Measurements from ENCODE around the gene ESRRG.
"Not testable (repeated sequence)": the region's sequence is repeated elsewhere in the genome, so short reads cannot be mapped to it uniquely, and the experiment has no call there.

ESRRG gene

DNA sequence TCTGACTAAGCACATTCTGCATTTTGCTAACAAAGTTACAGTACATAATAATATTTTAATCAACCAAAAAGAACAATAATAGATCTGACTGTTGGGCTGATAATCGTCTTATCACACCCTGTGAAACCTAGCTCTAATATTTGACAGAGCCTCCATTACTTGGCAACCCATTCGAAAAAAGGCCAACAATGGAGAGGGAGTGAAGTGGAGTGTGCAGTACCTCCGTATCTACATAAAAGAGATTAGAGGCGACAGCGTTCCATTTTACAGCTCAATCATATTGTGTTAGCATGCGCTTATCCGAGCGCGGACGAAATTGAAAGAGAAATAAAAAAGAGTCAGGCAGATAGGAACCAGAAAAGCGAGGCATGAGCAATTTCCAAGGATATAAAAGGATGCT lies 162.7 kb downstream of the ESRRG start:
- DNase-seq = no peak

DNA sequence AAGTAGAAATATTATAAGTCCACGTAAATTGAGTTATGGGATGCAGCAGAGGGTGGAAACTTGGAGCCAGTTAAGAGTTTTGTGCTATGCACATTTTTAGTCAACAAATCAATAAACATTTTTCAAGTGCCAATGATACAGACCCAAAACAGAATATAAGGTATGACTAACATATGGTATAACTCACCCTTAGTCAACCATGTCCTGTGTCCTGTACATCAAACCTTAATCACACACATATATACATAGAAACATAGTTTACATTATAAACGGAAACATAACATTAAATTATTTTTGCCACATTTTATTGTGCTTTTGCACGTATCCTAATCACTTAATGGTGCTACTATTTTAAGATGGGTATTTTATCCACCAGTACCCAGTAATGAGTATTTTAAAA lies 163.9 kb downstream of the ESRRG start:
- DNase-seq = no peak

- no peak for DNase-seq
Measured at GRCh38 chr1:216555653-216556052, 167.6 kb downstream of the ESRRG start.

- no peak for DNase-seq
Measured at GRCh38 chr1:216554934-216555333, 168.3 kb downstream of the ESRRG start.

- no peak for DNase-seq
Measured at GRCh38 chr1:216553766-216554165, 169.5 kb downstream of the ESRRG start.

- no peak for DNase-seq
Measured at GRCh38 chr1:216553040-216553439, 170.2 kb downstream of the ESRRG start.

- no peak for DNase-seq
Measured at GRCh38 chr1:216549796-216550195, 173.4 kb downstream of the ESRRG start.

DNA sequence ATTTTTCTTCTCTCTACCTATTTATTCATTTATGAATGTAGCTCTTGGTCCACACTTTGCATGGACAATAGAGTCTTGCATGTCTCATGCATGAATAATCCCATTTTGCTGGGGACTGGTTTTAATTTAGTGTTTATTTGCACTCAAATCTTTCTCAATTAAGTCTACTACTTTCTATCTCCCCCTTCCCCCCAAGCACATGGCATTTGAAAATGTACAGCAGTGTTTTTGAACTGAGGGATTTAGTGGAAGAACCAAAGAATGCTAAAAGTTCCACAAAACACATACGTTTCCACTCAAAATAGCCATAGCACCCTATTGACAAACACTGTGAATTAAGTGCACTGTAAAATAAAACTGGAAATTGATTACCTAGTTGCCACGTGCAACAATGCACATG lies 180.5 kb downstream of the ESRRG start:
- DNase-seq = no peak

- no peak for DNase-seq
Measured at GRCh38 chr1:216542263-216542662, 181.0 kb downstream of the ESRRG start.

DNA sequence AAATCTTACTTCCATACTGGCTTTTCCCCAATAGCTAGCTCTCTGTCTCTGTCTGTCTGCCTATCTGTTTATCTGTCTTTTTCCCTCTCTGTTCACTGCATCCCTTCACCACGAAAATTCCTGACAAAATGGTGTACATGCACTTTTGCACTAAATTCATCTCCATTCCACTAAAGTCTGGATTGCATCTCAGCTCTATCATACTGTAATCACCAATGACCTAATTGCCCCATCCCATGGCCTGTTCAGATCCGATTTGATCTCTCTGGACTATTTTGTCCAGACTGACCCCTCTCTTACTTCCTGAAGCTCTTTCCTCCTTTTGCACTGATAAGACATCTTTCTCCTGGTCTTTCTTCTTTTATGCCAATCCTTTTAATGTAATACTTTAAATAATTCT lies 187.5 kb downstream of the ESRRG start:
- DNase-seq = no peak

GRCh38 chr1:216535059-216535458 lies 188.2 kb downstream of the ESRRG start:
- no peak for DNase-seq

GRCh38 chr1:216533776-216534175 lies 189.5 kb downstream of the ESRRG start:
- no peak for DNase-seq

DNA sequence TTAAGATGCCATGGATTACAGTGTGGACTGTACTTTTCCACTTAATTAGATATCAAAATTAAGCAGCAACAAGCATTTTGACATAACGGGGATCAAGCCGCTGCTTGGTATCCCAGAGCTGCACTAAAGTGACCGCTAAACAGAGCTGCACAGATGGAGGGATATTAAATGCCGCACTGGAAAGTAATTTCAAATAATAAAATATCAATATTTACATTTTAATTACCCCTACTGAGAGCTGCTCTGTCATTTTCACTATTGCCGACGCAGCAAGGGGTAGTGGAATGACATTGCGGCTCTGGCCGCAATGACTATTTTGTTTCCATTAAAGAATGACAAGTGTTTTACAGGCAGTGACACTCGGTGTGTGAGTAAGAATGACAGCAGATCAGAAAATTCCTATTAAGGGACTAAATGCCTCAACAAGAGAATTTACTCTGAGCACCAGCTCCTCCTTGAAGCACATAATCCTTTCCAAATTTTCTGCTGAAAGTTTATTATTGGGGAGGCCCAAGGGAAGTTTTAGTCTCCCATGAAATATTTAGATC lies 190.9 kb downstream of the ESRRG start:
- no peak for DNase-seq

GRCh38 chr1:216531263-216532239 lies 191.7 kb downstream of the ESRRG start:
- DNase-seq = no peak

DNA sequence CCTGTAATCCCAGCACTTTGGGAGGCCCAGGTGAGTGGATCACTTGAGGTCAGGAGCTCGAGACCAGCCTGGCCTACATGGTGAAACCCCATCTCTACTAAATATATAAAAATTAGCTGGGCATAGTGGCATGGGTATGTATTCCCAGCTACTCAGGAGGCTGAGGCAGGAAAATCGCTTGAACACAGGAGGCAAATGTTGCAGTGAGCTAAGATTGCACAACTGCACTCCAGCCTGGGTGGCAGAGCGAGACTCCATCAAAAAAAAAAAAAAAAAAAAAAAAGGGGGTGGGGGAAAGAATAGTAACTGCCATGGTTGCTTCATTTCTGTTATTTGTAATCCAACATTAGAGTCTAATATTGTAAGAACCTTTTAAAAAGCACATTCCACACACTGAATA lies 193.4 kb downstream of the ESRRG start:
- not testable (repeated sequence) for DNase-seq

DNA sequence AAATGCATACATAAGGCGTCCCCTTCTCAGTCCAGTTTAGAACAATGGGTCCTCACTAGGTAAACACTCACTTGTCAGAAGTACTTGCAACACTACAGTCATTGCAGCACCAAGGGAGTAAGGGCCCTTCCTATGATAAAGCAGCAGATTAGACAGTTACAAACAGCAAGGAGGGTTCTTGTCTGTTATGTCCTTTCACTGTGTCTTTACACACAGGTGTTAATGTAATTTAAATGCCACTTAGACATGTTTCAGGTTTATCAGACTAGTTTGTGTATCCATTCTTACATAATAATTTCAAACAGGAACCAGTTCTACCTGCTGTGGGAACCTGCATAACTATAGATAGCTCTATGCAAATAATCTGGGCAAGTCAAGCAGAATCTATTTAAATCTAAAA lies 194.4 kb downstream of the ESRRG start:
- DNase-seq = no peak

- no peak for DNase-seq
Measured at GRCh38 chr1:216523449-216524190, 199.6 kb downstream of the ESRRG start.

- DNase-seq = no peak
Measured at GRCh38 chr1:216523043-216523442, 200.2 kb downstream of the ESRRG start.

- no peak for DNase-seq
Measured at GRCh38 chr1:216521477-216521876, 201.8 kb downstream of the ESRRG start.

DNA sequence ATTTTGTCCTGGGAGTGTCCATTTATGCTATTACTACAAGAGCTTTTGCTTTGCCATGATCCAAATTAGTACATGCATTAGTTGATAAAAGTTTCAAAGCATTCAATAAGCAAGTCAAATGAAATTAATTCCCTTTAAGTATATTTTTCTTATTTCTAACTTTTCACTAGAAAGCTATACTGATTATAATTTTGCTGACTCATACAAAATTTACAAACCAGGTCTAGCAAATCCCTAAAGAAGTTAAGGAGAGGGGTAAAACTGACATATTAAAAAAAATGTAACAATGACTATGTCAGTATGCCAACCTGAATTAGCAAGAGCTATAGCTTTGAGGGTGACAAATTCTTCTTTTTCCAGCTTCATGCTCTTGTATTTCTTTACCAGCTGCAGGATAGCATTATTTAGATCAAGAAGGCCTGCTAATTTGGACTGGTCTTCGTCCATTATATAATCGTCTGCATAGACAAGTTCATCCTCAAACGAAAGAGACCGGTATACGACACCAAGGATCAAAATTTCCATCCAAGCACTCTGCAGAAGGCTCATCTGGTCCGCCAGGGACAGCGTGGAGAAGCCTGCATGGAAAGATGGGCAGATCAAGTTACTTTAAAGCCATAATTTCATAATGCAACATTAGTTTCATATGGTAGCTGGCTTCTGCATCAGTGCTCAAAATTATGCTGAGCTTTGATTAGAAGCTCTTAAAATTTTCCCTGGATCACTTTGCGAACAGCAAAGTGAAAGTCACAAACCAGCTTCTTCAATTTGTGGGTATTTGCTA lies 204.2 kb downstream of the ESRRG start:
- DNase-seq = no peak

DNA sequence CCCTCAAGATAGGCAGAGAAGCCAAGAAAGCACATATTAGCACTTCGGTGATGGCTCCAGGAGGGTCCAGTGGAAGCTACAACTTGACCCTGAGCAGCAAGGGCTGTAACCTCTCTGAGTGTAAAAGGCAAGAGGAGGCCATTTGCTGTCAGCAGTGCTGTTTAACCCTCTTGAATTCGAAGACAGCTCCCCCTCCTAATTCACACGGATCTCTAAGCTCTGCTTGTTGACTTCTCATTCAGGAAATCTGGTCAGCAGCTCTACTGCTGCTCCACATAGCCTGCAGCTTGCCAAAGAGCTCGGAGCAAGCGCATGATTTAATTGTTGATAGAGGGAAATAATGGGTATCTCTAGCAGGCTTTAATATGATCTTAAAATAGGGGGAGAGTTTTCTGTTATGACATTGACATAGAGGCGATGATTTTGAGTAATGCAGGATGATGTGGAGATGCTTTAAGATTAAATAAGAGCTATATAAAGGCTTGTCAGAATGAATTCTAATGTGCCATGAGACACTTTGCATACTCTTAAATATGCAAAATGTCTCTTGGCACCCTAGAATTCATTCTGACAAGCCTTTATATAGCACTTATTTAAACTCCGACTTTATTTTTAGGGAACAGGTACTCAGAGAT lies 220.6 kb downstream of the ESRRG start:
- DNase-seq = no peak

- no peak for DNase-seq
Measured at GRCh38 chr1:216500273-216500967, 222.8 kb downstream of the ESRRG start.
